ENCODE results near the gene GDPD5. TPM values are rescaled to one million over a fixed set of nuclear protein-coding genes. Genes with fewer than 3 reads are reported as not detected.
A peak's percentile ranks its signal among the peaks of the same experiment; 100 is the strongest.

Gene GDPD5
- total and polyA plus RNA-seq, 9 of the 15 experiments (the other 6 are each of a cell fraction or from before 2014, with no cell fraction given) = 0.32 to 27.3 (median 8.0) TPM

- TF ChIP-seq ZNF184 (CRISPR knock-in tag; IDR thresholded peaks at IDR 0.05) = no peak
- TF ChIP-seq RCOR1 (IDR thresholded peaks at IDR 0.05; ENCODE audit: borderline replicate concordance in 1 of 2, low read depth in 2 of 2, low read length in 2 of 2) = peak in 1 of 2 experiments; percentile 59; a peak in 2 of 4 replicates
- no peak for TF ChIP-seq RBM14 (IDR thresholded peaks at IDR 0.05; ENCODE audit: borderline replicate concordance, insufficient read depth, low read depth, low read length)
- no peak for TF ChIP-seq TCFL5 (CRISPR knock-in tag; conservative IDR thresholded peaks at IDR 0.05)
- no peak for TF ChIP-seq KDM1A (IDR thresholded peaks at IDR 0.05)
- TF ChIP-seq KLF16 (IDR thresholded peaks at IDR 0.05) = no peak
- no peak for TF ChIP-seq CHD2 (IDR thresholded peaks at IDR 0.05; ENCODE audit: low read depth, low read length)
- TF ChIP-seq, protein P1, sequence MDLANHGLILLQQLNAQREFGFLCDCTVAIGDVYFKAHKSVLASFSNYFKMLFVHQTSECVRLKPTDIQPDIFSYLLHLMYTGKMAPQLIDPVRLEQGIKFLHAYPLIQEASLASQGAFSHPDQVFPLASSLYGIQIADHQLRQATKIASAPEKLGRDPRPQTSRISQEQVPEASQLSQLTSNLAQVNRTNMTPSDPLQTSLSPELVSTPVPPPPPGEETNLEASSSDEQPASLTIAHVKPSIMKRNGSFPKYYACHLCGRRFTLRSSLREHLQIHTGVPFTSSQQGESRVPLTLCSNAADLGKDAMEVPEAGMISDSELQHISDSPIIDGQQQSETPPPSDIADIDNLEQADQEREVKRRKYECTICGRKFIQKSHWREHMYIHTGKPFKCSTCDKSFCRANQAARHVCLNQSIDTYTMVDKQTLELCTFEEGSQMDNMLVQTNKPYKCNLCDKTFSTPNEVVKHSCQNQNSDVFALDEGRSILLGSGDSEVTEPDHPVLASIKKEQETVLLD (IDR thresholded peaks at IDR 0.05) = no peak
- TF ChIP-seq, protein P2, sequence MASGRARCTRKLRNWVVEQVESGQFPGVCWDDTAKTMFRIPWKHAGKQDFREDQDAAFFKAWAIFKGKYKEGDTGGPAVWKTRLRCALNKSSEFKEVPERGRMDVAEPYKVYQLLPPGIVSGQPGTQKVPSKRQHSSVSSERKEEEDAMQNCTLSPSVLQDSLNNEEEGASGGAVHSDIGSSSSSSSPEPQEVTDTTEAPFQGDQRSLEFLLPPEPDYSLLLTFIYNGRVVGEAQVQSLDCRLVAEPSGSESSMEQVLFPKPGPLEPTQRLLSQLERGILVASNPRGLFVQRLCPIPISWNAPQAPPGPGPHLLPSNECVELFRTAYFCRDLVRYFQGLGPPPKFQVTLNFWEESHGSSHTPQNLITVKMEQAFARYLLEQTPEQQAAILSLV (tag; IDR thresholded peaks at IDR 0.05) = peak; percentile 82; the same call in 1 of the 2 replicates
- TF ChIP-seq, protein P3, sequence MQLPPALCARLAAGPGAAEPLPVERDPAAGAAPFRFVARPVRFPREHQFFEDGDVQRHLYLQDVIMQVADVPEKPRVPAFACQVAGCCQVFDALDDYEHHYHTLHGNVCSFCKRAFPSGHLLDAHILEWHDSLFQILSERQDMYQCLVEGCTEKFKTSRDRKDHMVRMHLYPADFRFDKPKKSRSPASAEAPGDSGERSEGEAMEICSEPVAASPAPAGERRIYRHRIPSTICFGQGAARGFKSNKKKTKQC (CRISPR knock-in tag; IDR thresholded peaks at IDR 0.05) = no peak
- no peak for TF ChIP-seq GTF3C2 (IDR thresholded peaks at IDR 0.05; ENCODE audit: borderline replicate concordance, extremely low read depth, insufficient read length)
- no peak for TF ChIP-seq PCBP2 (IDR thresholded peaks at IDR 0.05; ENCODE audit: low read depth, low read length, poor library complexity, severe bottlenecking)
- no peak for TF ChIP-seq PCBP1 (IDR thresholded peaks at IDR 0.05; ENCODE audit: low read depth, low read length, poor library complexity, severe bottlenecking)
- peak; percentile 46 for TF ChIP-seq FOS (IDR thresholded peaks at IDR 0.05; ENCODE audit: extremely low read depth, insufficient read length)
- TF ChIP-seq DDX20 (tag; IDR thresholded peaks at IDR 0.05; ENCODE audit: low read depth) = no peak
- no peak for TF ChIP-seq C11orf30 (IDR thresholded peaks at IDR 0.05; ENCODE audit: low read depth)
- TF ChIP-seq XRCC5 (IDR thresholded peaks at IDR 0.05; ENCODE audit: low read depth, low read length) = no peak
- TF ChIP-seq ZBTB17 (CRISPR knock-in tag; IDR thresholded peaks at IDR 0.05) = no peak
- TF ChIP-seq SIN3A (IDR thresholded peaks at IDR 0.05; ENCODE audit: borderline replicate concordance in 2 of 2, control insufficient read depth in 1 of 2, low read depth in 2 of 2, low read length in 2 of 2) = no peak
Measured at GRCh38 chr11:75554258-75555022, 28.7 kb upstream of the GDPD5 start (continued).
